Epithelial cell of esophagus (primary cell): Measurements from ENCODE around the gene LMBRD1.

Source experiments
- DNase-seq: peaks from one replicate; pipeline ENCODE4 v3.0.0; 2010; ENCODE audit warnings: low read depth
- H3K4me3 ChIP-seq: 2 replicates; pipeline ENCODE4 v1.5.1; 2011; ENCODE audit warnings: mild to moderate bottlenecking, low read length, control low read depth
- CTCF ChIP-seq: IDR thresholded peaks from 2 replicates; pipeline ENCODE4 v1.5.1; 2011; ENCODE audit warnings: low read depth, mild to moderate bottlenecking, low read length, control low read depth, inconsistent platforms; ENCODE audit not compliant: insufficient read depth; ENCODE audit errors: missing control alignments

Gene LMBRD1

DNA sequence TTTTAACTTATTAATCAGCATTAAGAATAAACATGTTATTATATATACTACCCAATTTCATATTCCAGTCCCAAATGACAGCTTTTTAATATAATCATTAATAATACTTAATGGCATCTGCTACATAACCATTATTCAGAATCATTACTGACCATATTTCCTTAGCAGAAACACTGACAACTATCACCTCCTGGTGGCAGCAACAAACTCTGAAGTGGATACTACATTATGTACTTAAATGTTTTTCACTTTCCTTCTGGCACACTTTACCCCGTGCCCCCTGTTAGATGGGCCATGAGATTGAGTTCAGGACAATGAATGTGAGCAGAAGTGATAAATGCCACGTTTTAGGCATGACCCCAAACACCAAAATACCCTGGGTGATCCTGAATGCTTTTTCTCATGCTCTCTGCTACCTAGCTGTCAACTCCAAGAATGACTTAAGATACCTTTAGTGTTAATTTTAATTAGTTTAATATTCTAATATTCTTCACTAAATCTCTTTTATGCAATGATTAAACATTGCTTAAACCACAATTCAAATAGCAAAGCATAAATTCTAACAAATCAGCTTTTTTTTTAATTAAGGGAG lies 77.1 kb downstream of the LMBRD1 start:
- peak; percentile 43 for DNase-seq
- no peak overlapping the region for H3K4me3 ChIP-seq
- TF ChIP-seq CTCF = peak; percentile 52

DNA sequence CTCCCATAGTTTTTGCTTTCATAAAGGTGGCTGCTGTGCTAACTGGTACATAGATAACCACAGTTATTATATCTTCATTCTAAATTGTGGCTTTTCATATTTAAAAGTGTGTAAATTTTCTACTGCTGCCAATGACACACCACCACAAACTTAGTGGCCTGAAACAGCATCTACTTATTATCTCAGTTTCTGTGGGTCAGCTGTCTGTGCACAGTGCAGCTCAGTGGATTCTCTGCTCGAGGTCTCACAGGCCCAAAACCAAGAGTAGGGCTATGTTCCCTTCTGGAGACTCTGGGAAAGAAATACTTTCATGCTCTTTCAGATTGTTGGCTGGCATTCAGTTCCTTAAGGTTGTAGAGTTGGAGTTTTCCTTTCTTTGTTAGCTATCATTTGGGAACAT lies 90.1 kb downstream of the LMBRD1 start:
- TF ChIP-seq CTCF = no peak
- no peak overlapping the region for H3K4me3 ChIP-seq
- DNase-seq = no peak

DNA sequence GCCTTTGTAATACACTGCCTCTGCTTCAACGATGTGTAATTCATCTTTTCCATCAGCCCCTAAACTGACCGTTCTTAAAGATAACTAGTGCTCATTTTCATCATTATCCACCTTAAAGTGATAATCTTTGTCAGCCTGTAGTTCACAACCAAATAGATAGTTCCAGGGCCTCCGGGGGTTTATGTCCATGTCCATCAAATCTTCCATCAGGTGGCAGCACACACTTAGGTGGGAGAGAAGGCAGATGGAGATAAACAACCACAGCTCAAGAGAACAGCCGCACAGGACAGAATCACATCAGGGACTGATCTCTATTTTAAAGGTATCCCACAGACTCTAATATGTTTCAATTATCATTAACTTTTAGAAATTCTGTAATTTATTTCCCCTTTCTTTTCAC lies 90.9 kb downstream of the LMBRD1 start:
- H3K4me3 ChIP-seq = no peak overlapping the region
- no peak for TF ChIP-seq CTCF
- DNase-seq = no peak

DNA sequence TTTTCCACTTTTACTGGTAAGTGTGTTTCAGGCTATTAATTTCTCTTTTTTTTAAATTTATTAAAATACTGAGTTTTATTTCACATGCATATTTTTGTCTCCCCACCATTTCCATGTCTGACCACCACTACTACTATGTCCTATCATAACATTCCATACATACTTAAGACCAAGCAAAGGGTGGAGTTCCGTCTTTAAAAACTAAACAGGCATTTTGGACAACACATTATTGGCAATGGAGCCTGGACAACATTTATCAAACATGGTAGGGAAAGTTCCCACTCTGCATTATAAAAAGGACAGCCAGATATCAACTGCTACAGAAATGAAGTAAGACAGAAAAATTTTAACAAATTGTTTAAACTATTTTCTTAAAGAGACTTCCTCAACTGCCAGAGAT lies 91.9 kb downstream of the LMBRD1 start:
- no peak for TF ChIP-seq CTCF
- H3K4me3 ChIP-seq = no peak overlapping the region
- no peak for DNase-seq

GRCh38 chr6:69699655-69700054 lies 97.2 kb downstream of the LMBRD1 start:
- H3K4me3 ChIP-seq = no peak overlapping the region
- no peak for DNase-seq
- no peak for TF ChIP-seq CTCF

GRCh38 chr6:69696273-69696672 lies 100.5 kb downstream of the LMBRD1 start:
- TF ChIP-seq CTCF = no peak
- no peak overlapping the region for H3K4me3 ChIP-seq
- DNase-seq = peak; percentile 4

DNA sequence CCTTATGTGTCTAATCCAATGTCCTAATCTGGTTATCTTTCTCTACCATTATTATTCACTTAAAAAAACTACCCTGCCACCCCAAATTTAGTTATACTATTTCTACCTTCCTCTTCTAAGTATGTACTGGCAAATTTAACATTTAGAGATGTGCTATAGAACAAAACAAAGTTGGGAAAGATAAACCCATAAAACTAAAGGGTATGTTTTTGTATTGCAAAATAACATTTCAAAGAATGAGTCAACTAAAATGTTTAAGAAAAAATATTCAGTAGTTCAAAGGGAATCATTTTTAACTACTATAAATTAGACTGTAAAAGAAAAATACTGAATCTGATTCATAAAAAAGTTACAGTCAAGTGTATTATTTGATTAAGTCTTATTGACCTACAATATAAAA lies 103.0 kb downstream of the LMBRD1 start:
- TF ChIP-seq CTCF = no peak
- no peak for DNase-seq
- H3K4me3 ChIP-seq = no peak overlapping the region
